ENCODE data around the gene WBP11.

DNA sequence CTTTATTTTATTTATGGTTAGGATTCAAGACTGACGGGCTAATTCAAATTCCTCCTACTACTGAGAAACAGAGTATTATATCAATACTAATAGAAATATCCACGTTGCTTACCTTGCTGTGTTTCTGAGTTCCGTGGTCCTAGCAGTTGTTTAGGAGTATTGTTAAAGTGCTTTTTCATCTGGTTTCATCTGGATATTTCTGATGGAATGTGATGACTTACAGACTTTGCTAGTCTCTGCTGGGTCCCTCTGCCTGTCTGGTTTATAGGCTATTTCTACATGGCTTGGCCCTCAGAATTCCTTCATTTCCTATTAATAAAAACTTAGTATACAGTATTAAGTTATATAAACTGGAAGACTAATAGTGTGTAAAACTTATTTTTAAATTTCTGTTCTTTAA lies 10.7 kb upstream of the WBP11 start, which contains the start of gene SMCO3:
- TF ChIP-seq, protein P1, sequence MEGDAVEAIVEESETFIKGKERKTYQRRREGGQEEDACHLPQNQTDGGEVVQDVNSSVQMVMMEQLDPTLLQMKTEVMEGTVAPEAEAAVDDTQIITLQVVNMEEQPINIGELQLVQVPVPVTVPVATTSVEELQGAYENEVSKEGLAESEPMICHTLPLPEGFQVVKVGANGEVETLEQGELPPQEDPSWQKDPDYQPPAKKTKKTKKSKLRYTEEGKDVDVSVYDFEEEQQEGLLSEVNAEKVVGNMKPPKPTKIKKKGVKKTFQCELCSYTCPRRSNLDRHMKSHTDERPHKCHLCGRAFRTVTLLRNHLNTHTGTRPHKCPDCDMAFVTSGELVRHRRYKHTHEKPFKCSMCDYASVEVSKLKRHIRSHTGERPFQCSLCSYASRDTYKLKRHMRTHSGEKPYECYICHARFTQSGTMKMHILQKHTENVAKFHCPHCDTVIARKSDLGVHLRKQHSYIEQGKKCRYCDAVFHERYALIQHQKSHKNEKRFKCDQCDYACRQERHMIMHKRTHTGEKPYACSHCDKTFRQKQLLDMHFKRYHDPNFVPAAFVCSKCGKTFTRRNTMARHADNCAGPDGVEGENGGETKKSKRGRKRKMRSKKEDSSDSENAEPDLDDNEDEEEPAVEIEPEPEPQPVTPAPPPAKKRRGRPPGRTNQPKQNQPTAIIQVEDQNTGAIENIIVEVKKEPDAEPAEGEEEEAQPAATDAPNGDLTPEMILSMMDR (IDR thresholded peaks at IDR 0.05; ENCODE audit: insufficient read depth, low read depth, low read length) = no peak
- TF ChIP-seq EZH2 (IDR thresholded peaks at IDR 0.05; ENCODE audit: insufficient read depth, low read length) = no peak

Data from astrocyte (in vitro differentiated cells and primary cell).